K562 (cell line): ENCODE results near the gene SFMBT2.
"Not testable (repeated sequence)": the region's sequence is repeated elsewhere in the genome, so short reads cannot be mapped to it uniquely, and the experiment has no call there.

Experiments used
- MEF2A ChIP-seq: IDR thresholded peaks from 2 replicates; pipeline ENCODE4 v1.6.1; 2011; ENCODE audit warnings: low read depth, mild to moderate bottlenecking, low read length, moderate library complexity; ENCODE audit not compliant: control insufficient read depth
- NFIC ChIP-seq: fragments of 450-650 bp; IDR thresholded peaks from 2 replicates; pipeline ENCODE4 v1.6.1; 2017; ENCODE audit warnings: mild to moderate bottlenecking, inconsistent platforms
- SPI1 ChIP-seq: IDR thresholded peaks from 2 replicates; pipeline ENCODE4 v1.6.1; 2011; ENCODE audit warnings: low read depth, low read length, control low read depth, borderline replicate concordance
- SRSF9 ChIP-seq: fragments of 200-400 bp; formaldehyde crosslinking; IDR thresholded peaks from 2 replicates; pipeline ENCODE4 v1.6.1; 2017; ENCODE audit warnings: low read depth, low read length, borderline replicate concordance
- TF ChIP-seq, protein P1 (sequence below): sonication (generic); formaldehyde crosslinking; IDR thresholded peaks from 2 replicates; pipeline ENCODE4 v1.8.1; 2023; ENCODE audit warnings: mild to moderate bottlenecking, missing genetic modification reagents
- TF ChIP-seq, protein P2 (sequence below): sonication (generic); formaldehyde crosslinking; IDR thresholded peaks from 2 replicates; pipeline ENCODE4 v1.8.0; 2022; ENCODE audit warnings: mild to moderate bottlenecking, missing genetic modification reagents
- TF ChIP-seq, protein P3 (sequence below): fragments of 150-350 bp; IDR thresholded peaks from 2 replicates; pipeline ENCODE4 v1.6.1; 2014; ENCODE audit warnings: low read depth, mild to moderate bottlenecking, low read length, borderline replicate concordance

DNA sequence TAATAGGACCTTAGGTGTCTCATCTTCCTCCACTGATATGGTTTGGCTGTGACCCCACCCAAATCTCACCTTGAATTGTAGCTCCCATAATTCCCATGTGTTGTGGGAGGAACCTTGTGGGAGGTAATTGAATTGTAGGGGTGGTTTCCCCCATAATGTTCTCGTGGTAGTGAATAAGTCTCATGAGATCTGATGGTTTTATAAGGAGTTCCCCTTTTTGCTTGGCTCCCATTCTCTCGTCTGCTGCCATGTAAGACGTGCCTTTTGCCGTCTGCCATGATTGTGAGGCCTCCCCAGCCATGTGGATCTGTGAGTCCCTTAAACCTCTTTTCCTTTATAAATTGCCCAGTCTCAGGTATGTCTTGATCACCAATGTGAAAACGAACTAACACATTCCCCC is 220.1 kb downstream of the SFMBT2 start:
- not testable (repeated sequence) for TF ChIP-seq MEF2A, NFIC, SRSF9, SPI1
- TF ChIP-seq, protein P1, sequence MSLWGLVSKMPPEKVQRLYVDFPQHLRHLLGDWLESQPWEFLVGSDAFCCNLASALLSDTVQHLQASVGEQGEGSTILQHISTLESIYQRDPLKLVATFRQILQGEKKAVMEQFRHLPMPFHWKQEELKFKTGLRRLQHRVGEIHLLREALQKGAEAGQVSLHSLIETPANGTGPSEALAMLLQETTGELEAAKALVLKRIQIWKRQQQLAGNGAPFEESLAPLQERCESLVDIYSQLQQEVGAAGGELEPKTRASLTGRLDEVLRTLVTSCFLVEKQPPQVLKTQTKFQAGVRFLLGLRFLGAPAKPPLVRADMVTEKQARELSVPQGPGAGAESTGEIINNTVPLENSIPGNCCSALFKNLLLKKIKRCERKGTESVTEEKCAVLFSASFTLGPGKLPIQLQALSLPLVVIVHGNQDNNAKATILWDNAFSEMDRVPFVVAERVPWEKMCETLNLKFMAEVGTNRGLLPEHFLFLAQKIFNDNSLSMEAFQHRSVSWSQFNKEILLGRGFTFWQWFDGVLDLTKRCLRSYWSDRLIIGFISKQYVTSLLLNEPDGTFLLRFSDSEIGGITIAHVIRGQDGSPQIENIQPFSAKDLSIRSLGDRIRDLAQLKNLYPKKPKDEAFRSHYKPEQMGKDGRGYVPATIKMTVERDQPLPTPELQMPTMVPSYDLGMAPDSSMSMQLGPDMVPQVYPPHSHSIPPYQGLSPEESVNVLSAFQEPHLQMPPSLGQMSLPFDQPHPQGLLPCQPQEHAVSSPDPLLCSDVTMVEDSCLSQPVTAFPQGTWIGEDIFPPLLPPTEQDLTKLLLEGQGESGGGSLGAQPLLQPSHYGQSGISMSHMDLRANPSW (CRISPR knock-in tag) = not testable (repeated sequence)
- TF ChIP-seq, protein P2, sequence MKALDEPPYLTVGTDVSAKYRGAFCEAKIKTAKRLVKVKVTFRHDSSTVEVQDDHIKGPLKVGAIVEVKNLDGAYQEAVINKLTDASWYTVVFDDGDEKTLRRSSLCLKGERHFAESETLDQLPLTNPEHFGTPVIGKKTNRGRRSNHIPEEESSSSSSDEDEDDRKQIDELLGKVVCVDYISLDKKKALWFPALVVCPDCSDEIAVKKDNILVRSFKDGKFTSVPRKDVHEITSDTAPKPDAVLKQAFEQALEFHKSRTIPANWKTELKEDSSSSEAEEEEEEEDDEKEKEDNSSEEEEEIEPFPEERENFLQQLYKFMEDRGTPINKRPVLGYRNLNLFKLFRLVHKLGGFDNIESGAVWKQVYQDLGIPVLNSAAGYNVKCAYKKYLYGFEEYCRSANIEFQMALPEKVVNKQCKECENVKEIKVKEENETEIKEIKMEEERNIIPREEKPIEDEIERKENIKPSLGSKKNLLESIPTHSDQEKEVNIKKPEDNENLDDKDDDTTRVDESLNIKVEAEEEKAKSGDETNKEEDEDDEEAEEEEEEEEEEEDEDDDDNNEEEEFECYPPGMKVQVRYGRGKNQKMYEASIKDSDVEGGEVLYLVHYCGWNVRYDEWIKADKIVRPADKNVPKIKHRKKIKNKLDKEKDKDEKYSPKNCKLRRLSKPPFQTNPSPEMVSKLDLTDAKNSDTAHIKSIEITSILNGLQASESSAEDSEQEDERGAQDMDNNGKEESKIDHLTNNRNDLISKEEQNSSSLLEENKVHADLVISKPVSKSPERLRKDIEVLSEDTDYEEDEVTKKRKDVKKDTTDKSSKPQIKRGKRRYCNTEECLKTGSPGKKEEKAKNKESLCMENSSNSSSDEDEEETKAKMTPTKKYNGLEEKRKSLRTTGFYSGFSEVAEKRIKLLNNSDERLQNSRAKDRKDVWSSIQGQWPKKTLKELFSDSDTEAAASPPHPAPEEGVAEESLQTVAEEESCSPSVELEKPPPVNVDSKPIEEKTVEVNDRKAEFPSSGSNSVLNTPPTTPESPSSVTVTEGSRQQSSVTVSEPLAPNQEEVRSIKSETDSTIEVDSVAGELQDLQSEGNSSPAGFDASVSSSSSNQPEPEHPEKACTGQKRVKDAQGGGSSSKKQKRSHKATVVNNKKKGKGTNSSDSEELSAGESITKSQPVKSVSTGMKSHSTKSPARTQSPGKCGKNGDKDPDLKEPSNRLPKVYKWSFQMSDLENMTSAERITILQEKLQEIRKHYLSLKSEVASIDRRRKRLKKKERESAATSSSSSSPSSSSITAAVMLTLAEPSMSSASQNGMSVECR (CRISPR knock-in tag) = not testable (repeated sequence)
- TF ChIP-seq, protein P3, sequence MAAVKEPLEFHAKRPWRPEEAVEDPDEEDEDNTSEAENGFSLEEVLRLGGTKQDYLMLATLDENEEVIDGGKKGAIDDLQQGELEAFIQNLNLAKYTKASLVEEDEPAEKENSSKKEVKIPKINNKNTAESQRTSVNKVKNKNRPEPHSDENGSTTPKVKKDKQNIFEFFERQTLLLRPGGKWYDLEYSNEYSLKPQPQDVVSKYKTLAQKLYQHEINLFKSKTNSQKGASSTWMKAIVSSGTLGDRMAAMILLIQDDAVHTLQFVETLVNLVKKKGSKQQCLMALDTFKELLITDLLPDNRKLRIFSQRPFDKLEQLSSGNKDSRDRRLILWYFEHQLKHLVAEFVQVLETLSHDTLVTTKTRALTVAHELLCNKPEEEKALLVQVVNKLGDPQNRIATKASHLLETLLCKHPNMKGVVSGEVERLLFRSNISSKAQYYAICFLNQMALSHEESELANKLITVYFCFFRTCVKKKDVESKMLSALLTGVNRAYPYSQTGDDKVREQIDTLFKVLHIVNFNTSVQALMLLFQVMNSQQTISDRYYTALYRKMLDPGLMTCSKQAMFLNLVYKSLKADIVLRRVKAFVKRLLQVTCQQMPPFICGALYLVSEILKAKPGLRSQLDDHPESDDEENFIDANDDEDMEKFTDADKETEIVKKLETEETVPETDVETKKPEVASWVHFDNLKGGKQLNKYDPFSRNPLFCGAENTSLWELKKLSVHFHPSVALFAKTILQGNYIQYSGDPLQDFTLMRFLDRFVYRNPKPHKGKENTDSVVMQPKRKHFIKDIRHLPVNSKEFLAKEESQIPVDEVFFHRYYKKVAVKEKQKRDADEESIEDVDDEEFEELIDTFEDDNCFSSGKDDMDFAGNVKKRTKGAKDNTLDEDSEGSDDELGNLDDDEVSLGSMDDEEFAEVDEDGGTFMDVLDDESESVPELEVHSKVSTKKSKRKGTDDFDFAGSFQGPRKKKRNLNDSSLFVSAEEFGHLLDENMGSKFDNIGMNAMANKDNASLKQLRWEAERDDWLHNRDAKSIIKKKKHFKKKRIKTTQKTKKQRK = not testable (repeated sequence)
